Fibroblast of the aortic adventitia (primary cell): ENCODE results near the gene ATP5PB. TPM values are rescaled to one million over a fixed set of nuclear protein-coding genes. Genes with fewer than 3 reads are reported as not detected.
A peak's percentile ranks its signal among the peaks of the same experiment; 100 is the strongest.

Source experiments
- DNase-seq: peaks from one replicate; pipeline ENCODE4 v3.0.0-alpha.2; 2010; ENCODE audit warnings: low read depth
- H3K4me3 ChIP-seq: 2 replicates; pipeline ENCODE4 v1.5.1; 2011; ENCODE audit warnings: low read depth, mild to moderate bottlenecking, control low read depth, low read length, moderate library complexity
- total RNA-seq: library from RNA; depleted of rRNA; stranded (reverse); fragments of >200 nt; gene quantifications from 2 replicates; pipeline ENCODE4 v1.2.3, GENCODE V29; 2012; ENCODE audit warnings: low replicate concordance
- TF ChIP-seq, protein P1 (sequence below): IDR thresholded peaks from 2 replicates; pipeline ENCODE4 v1.5.1; 2011; ENCODE audit warnings: mild to moderate bottlenecking, low read length, control low read depth, inconsistent platforms; ENCODE audit not compliant: insufficient read depth

Gene ATP5PB
- total RNA-seq, 1 donor = 301 TPM

DNA sequence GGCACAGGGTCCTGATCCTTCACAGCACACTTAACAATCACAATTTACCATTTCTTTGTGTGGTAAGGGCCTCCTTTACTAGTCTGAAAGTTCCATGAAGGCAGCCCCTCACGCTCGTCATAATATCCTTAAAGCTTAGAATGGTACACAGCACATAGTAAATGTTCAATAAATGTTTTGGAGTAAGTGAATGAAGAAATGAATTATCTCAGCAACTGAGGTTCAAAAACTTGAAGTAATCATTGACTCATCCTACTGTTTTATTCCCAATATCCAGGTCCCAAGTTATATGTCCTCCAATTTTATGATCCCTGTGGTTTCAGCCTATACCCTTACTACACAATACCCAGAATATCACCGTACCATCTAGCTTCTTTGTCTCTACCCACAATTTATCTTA lies 22.3 kb downstream of the ATP5PB start:
- TF ChIP-seq, protein P1, sequence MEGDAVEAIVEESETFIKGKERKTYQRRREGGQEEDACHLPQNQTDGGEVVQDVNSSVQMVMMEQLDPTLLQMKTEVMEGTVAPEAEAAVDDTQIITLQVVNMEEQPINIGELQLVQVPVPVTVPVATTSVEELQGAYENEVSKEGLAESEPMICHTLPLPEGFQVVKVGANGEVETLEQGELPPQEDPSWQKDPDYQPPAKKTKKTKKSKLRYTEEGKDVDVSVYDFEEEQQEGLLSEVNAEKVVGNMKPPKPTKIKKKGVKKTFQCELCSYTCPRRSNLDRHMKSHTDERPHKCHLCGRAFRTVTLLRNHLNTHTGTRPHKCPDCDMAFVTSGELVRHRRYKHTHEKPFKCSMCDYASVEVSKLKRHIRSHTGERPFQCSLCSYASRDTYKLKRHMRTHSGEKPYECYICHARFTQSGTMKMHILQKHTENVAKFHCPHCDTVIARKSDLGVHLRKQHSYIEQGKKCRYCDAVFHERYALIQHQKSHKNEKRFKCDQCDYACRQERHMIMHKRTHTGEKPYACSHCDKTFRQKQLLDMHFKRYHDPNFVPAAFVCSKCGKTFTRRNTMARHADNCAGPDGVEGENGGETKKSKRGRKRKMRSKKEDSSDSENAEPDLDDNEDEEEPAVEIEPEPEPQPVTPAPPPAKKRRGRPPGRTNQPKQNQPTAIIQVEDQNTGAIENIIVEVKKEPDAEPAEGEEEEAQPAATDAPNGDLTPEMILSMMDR = no peak
- no peak for DNase-seq

GRCh38 chr1:111474106-111474505 lies 24.8 kb downstream of the ATP5PB start:
- no peak overlapping the region for H3K4me3 ChIP-seq
- TF ChIP-seq, protein P1 = no peak
- peak; percentile 31 for DNase-seq

More for the DNA sequence above, 22.3 kb downstream of the ATP5PB start:
- H3K4me3 ChIP-seq = no peak overlapping the region

- no peak for DNase-seq
- no peak overlapping the region for H3K4me3 ChIP-seq
- TF ChIP-seq, protein P1 = no peak
Observed at GRCh38 chr1:111474521-111474920, 25.3 kb downstream of the ATP5PB start.

- TF ChIP-seq, protein P1 = no peak
- H3K4me3 ChIP-seq = no peak overlapping the region
- DNase-seq = no peak
Observed at GRCh38 chr1:111475701-111476100, 26.4 kb downstream of the ATP5PB start.

- no peak overlapping the region for H3K4me3 ChIP-seq
- DNase-seq = no peak
- TF ChIP-seq, protein P1 = no peak
Observed at GRCh38 chr1:111476214-111476613, 26.9 kb downstream of the ATP5PB start.

- TF ChIP-seq, protein P1 = no peak
- DNase-seq = no peak
- H3K4me3 ChIP-seq = no peak overlapping the region
Observed at GRCh38 chr1:111476761-111477309, 27.6 kb downstream of the ATP5PB start.

DNA sequence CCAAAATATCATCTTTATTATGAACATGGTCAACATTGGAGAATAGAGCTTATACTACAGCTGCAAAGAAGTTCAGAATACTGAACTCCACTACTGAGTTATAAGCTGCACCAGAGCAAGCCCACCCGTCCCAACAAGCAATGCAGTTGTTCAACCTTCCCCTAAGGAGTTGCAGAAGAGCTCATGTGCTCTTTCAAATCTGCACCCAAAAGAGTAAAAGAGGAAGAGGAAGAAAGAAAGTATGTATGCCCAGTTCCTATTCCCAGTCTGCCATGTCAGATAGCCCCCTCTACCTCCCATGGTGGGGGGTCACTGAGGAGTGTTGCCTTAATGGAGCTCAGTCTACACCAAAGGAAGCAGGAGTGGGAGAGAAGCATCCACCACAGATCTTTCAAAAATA lies 31.4 kb downstream of the ATP5PB start:
- TF ChIP-seq, protein P1 = no peak
- DNase-seq = no peak
- no peak overlapping the region for H3K4me3 ChIP-seq
